GM12878 (cell line): ENCODE measurements around the gene TRAPPC3.

ENCODE experiments used
- ATF3 ChIP-seq: IDR thresholded peaks from 2 replicates; pipeline ENCODE4 v1.6.1; 2011; ENCODE audit warnings: low read depth, mild to moderate bottlenecking, low read length, moderate library complexity, borderline replicate concordance; ENCODE audit errors: extremely low read depth
- CEBPB ChIP-seq, 2 experiments: fragments of 150-350 bp in 1 of 2; IDR thresholded peaks; 2 replicates each; pipeline ENCODE4 v1.6.1; 2012 to 2014; ENCODE audit warnings: low read depth in 2 of 2, low read length in 2 of 2, borderline replicate concordance in 1 of 2, inconsistent platforms in 1 of 2
- CREM ChIP-seq: IDR thresholded peaks from 2 replicates; pipeline ENCODE4 v1.6.1; 2014; ENCODE audit warnings: antibody characterized with exemption, low read depth
- CTCF ChIP-seq, 3 experiments: IDR thresholded peaks in 2 of 3; conservative IDR thresholded peaks in 1 of 3; 2 replicates each; pipeline ENCODE4 v1.5.1; 2011; ENCODE audit warnings: low read depth in 3 of 3, low read length in 3 of 3, mild to moderate bottlenecking in 3 of 3, control low read depth in 2 of 3, moderate library complexity in 2 of 3, inconsistent platforms in 1 of 3, mixed read lengths in 1 of 3; ENCODE audit not compliant: control insufficient read depth in 2 of 3, insufficient read depth in 1 of 3; ENCODE audit errors: extremely low read depth in 1 of 3
- EED ChIP-seq: sonication (generic); IDR thresholded peaks from 2 replicates; pipeline ENCODE4 v1.6.1; 2016; ENCODE audit warnings: antibody characterized with exemption, low read depth
- GABPA ChIP-seq: IDR thresholded peaks from 2 replicates; pipeline ENCODE4 v1.6.1; 2014; ENCODE audit warnings: antibody characterized with exemption, low read depth, mild to moderate bottlenecking, inconsistent platforms
- HDAC2 ChIP-seq: fragments of 200-600 bp; sonication (generic); IDR thresholded peaks from 2 replicates; pipeline ENCODE4 v1.6.1; 2017
- PML ChIP-seq: IDR thresholded peaks from 2 replicates; pipeline ENCODE4 v1.6.1; 2012; ENCODE audit warnings: low read length, inconsistent platforms
- POLR2A ChIP-seq: IDR thresholded peaks from 2 replicates; pipeline ENCODE4 v1.6.1; 2011; ENCODE audit warnings: low read depth, mild to moderate bottlenecking, low read length
- RAD51 ChIP-seq: fragments of 450-650 bp; IDR thresholded peaks from 2 replicates; pipeline ENCODE4 v1.6.1; 2016; ENCODE audit warnings: moderate library complexity, mild to moderate bottlenecking, inconsistent platforms
- REST ChIP-seq: IDR thresholded peaks from 2 replicates; pipeline ENCODE4 v1.6.1; 2012; ENCODE audit warnings: mild to moderate bottlenecking, low read depth, low read length
- SIN3A ChIP-seq: IDR thresholded peaks from 2 replicates; pipeline ENCODE4 v1.6.1; 2012; ENCODE audit warnings: low read depth, low read length, improper control_type of control experiment
- SRF ChIP-seq, 2 experiments: IDR thresholded peaks; 2 replicates each; pipeline ENCODE4 v1.6.1; 2011; ENCODE audit warnings: low read depth in 2 of 2, low read length in 2 of 2, mild to moderate bottlenecking in 1 of 2, moderate library complexity in 1 of 2
- STAT1 ChIP-seq: fragments of 450-650 bp; conservative IDR thresholded peaks from 2 replicates; pipeline ENCODE4 v1.6.1; 2014; ENCODE audit warnings: antibody characterized with exemption, mild to moderate bottlenecking

- no peak for TF ChIP-seq POLR2A
- TF ChIP-seq CTCF (IDR thresholded peaks at IDR 0.05 in 2 of 3, conservative IDR thresholded peaks at IDR 0.05 in 1 of 3; ENCODE audit: control insufficient read depth in 2 of 3, extremely low read depth in 1 of 3, insufficient read depth in 1 of 3, low read depth in 3 of 3, low read length in 3 of 3), result no peak
- no peak for TF ChIP-seq GABPA
- TF ChIP-seq SIN3A, result no peak
- TF ChIP-seq SRF (IDR thresholded peaks at IDR 0.05; ENCODE audit: low read depth in 2 of 2, low read length in 2 of 2), result no peak
- no peak for TF ChIP-seq RAD51
- no peak for TF ChIP-seq HDAC2
- no peak for TF ChIP-seq EED
- no peak for TF ChIP-seq CEBPB (IDR thresholded peaks at IDR 0.05; ENCODE audit: borderline replicate concordance in 1 of 2, low read depth in 2 of 2, low read length in 2 of 2)
- no peak for TF ChIP-seq CREM
- no peak for TF ChIP-seq STAT1
- TF ChIP-seq PML, result no peak
- no peak for TF ChIP-seq REST
- no peak for TF ChIP-seq ATF3
Measured at GRCh38 chr1:36162680-36163239, 13.5 kb upstream of the TRAPPC3 start.
